ENCODE data around the gene CLIP3. TPM values are rescaled to one million over a fixed set of nuclear protein-coding genes. Genes with fewer than 3 reads are reported as not detected.
A peak's percentile ranks its signal among the peaks of the same experiment; 100 is the strongest.

Gene CLIP3
- total and polyA plus RNA-seq, 12 donors = 1.3 to 20.1 (median 7.8) TPM

DNA sequence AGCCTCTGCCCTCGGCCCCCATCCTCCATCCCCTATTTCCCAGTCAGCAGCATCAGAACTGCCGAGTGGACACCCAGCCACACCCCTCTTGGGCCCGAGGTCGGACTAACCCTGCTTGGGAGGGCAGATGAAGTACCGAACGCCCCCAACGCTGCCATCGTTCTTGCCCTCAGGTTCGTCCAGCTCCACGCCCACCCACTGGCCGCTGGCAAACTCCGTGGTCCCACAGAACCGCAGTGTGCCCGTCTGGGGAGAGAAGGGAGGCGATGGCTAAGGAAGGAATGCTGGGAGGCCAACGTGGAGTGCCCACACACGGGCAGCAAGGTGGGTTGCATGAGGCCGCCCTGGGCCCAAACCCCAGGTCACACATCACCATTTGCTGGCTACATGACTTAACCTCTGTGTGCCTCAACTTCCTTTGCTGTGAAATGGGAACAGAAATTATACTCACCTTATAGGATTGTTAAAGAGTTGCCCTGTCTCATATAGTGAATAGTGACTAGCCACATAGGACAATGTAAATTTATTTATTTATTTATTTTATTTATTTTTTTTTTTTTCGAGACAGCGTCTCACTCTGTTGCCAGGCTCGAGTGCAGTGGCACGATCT lies 13.5 kb downstream of the CLIP3 start:
- WGBS, 4 donors = 91 to 96% (median 92%) methylated on average over 12 to 22 of the region's 22 CpGs
- Histone ChIP-seq H3K4me1 (replicated peaks in 1 of 2) (peaks cover 5 to 6% of the 10 kb centered on the region in 2 donors), H3K27me3 (no peaks in the 10 kb centered on the region), H3K36me3 (replicated peaks in 1 of 2) (peaks cover 0 to 3% of the 10 kb centered on the region in 2 donors), H3K4me3 (no peak overlapping the region), H3K9me3 (replicated peaks in 1 of 3) (no peaks in the 10 kb centered on the region), H3K27ac (no peak overlapping the region)
- intact Hi-C loops (cut with DNase I) = no loop called here
- TF ChIP-seq POLR2A (IDR thresholded peaks at IDR 0.05) = no peak
- TF ChIP-seq, protein P1, sequence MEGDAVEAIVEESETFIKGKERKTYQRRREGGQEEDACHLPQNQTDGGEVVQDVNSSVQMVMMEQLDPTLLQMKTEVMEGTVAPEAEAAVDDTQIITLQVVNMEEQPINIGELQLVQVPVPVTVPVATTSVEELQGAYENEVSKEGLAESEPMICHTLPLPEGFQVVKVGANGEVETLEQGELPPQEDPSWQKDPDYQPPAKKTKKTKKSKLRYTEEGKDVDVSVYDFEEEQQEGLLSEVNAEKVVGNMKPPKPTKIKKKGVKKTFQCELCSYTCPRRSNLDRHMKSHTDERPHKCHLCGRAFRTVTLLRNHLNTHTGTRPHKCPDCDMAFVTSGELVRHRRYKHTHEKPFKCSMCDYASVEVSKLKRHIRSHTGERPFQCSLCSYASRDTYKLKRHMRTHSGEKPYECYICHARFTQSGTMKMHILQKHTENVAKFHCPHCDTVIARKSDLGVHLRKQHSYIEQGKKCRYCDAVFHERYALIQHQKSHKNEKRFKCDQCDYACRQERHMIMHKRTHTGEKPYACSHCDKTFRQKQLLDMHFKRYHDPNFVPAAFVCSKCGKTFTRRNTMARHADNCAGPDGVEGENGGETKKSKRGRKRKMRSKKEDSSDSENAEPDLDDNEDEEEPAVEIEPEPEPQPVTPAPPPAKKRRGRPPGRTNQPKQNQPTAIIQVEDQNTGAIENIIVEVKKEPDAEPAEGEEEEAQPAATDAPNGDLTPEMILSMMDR (IDR thresholded peaks at IDR 0.05) = no peak
- DNase-seq = no peak

DNA sequence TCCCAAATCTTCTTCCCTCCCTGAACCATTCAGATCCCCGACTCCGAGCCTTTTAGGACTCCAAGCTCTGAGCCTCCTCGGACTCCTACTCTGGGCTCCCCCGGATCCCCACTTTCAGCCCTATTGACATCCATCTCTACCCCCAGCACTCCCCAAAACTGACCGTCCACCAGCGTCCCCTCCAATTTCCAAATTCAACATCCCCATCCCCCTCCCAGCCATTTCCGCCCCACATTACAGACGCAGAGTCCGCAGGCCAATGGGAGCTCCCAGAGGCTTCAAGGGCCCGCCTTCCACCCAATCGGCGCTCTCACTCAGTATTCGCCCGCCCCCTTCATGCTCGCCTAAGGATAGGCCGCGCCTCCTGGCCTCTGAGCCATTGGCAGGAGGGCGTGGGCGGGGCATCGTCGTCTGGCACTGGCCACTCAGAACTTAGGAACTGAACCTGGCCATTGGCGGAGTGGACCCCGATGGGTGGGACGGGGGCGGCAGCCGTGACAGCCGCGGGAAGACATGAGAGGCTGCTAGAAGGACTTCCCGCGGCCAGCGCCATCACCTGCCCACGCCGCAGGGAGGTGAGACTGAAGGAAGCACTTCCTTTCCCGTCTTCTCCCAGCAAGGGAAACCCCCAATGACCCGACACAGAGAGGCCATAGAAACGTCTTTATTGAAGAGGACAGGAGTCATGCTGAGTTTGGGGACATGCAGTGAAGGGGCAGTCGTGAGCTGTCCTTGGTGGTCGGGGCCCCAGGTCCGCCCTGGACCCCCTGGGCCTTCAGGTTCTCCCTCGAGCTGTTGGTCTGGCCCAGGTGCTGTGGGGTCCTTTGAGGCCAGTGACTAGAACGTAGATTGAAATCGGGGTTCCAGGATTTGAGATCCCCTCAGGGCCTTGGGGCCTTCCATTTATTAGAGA lies 18.4 kb downstream of the CLIP3 start, which contains the start of gene ALKBH6:
Gene ALKBH6, minus strand, starts transcription at position 202 of the 913 bp plus-strand sequence. CDS start 816 bp downstream, outside the sequence.
- no peaks in the 10 kb centered on the region for H3K27me3 ChIP-seq
- intact Hi-C loops (cut with DNase I) = loop anchor here in 1 of 2 donors (5.0 kb wide), 1 partner anchor 38 kb away; the partner anchor contains the start of genes THAP8 and WDR62
- peaks cover 11 to 12% of the 10 kb centered on the region in 2 donors for H3K4me1 ChIP-seq (replicated peaks in 1 of 2)
- H3K4me3 ChIP-seq = peak within 1 kb of the TSS in 3 of 4 donors; percentile 39 to 57 (median 54)
- H3K9me3 ChIP-seq (replicated peaks in 1 of 3) = no peaks in the 10 kb centered on the region
- H3K36me3 ChIP-seq (replicated peaks in 1 of 2) = peaks cover 0 to 3% of the 10 kb centered on the region in 2 donors
- peak; percentile 99 to 100 (median 100) for DNase-seq
- TF ChIP-seq POLR2A (IDR thresholded peaks at IDR 0.05) = peak in 1 of 2 donors; percentile 22
- TF ChIP-seq, protein P1 (IDR thresholded peaks at IDR 0.05) = peak in 1 of 6 experiments; percentile 2
- 2 to 4% (median 2%) methylated on average over 19 to 42 of the region's 42 CpGs for WGBS, 4 donors
- H3K27ac ChIP-seq = peak within 1 kb of the TSS in 4 of 5 donors; percentile 43 to 79 (median 68)

DNA sequence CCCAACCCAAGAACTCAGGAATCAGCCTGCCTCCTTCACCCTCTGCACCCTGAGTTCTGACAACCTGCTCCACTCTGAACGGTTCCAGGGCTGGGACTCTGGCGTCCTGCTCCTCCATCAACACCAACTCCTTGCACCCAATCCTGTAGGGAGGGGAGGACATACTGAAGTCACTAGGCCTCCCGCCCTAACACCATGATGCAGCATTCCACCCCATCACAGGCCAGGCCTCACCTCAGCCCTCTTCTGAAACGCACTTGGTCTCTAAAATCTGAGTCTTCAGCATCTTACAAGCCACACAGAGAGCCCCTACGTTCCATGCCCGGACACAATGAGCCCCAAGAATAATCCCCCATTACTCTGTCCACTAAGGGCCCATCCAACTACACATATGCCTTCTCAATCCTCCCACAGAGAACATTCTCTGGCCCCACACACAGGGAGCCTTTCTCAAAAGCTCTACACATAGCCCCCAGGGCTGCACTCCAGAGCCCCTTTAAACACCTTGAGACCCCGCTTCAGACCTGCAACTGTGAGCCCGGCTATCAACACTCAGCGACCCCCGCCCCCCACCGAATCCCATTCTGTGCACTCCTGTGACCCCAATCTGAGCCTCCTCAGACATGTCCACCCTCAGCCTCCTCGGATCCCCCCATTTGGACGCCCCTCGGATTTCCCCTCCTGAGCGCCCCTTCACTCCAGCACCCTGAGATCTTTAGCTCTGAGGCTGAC lies 19.2 kb downstream of the CLIP3 start:
- peak overlapping the region in 3 of 4 donors; percentile 39 to 57 (median 54) for H3K4me3 ChIP-seq
- no peak for DNase-seq
- H3K4me1 ChIP-seq (replicated peaks in 1 of 2) = peaks cover 16 to 18% of the 10 kb centered on the region in 2 donors
- no peaks in the 10 kb centered on the region for H3K27me3 ChIP-seq
- H3K27ac ChIP-seq = peak overlapping the region in 4 of 5 donors; percentile 43 to 79 (median 68)
- no peak for TF ChIP-seq POLR2A (IDR thresholded peaks at IDR 0.05)
- TF ChIP-seq, protein P1 (IDR thresholded peaks at IDR 0.05) = no peak
- H3K36me3 ChIP-seq (replicated peaks in 1 of 2) = peaks cover 0 to 3% of the 10 kb centered on the region in 2 donors
- intact Hi-C loops (cut with DNase I) = loop anchor here in 1 of 2 donors (5.0 kb wide), 1 partner anchor 39 kb away; the partner anchor contains the start of genes THAP8 and WDR62
- no peaks in the 10 kb centered on the region for H3K9me3 ChIP-seq (replicated peaks in 1 of 3)
- WGBS, 4 donors = 24 to 32% (median 31%) methylated on average over 14 to 15 of the region's 15 CpGs

Measured in adrenal gland (tissue), 12 donors.